GM19468 (cell line): ENCODE measurements around the gene CARS1.
"Not testable (repeated sequence)": the region's sequence is repeated elsewhere in the genome, so short reads cannot be mapped to it uniquely, and the experiment has no call there.

Experiments used
- ATAC-seq: cut with Tn5 transposase; IDR thresholded peaks from one replicate; pipeline ENCODE4 v1.9.1; 2021; ENCODE audit warnings: mild to moderate bottlenecking, moderate library complexity, moderate number of reproducible peaks; ENCODE audit not compliant: unreplicated experiment; ENCODE audit errors: extremely low read depth

The CARS1 gene

DNA sequence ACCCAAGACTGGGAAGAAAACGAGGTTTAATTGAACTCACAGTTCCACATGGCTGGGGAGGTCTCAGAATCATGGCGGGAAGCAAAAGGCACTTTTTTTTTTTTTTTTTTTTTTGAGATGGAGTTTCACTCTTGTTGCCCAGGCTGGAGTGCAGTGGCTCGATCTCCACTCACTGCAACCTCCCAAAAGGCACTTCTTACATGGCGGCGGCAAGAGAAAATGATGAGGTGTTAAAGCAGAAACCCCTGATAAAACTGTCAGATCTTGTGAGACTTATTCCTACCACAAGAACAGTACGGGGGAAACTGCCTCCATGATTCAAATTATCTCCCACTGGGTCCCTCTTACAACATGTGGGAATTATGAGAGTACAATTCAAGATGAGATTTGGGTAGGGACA lies 7.5 kb upstream of the CARS1 start:
- ATAC-seq = not testable (repeated sequence)

- not testable (repeated sequence) for ATAC-seq
Measured at GRCh38 chr11:3063876-3064275, 6.7 kb upstream of the CARS1 start.

DNA sequence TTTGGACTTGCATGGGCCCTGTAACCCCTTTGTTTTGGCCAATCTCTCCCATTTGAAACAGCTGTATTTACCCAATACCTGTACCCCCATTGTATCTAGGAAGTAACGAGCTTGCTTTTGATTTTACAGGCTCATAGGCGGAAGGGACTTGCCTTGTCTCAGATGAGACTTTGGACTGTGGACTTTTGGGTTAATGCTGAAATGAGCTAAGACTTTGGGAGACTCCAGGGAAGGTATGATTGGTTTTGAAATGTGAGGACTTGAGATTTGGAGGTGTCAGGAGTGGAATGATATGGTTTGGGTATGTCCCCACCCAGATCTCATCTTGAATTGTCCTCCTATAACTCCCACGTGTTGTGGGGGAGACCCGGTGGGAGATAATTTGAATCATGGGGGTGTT lies 6.2 kb upstream of the CARS1 start:
- ATAC-seq = not testable (repeated sequence)

GRCh38 chr11:3060436-3061025 lies 3.3 kb upstream of the CARS1 start:
- ATAC-seq = no peak

GRCh38 chr11:3058753-3059664 lies 1.8 kb upstream of the CARS1 start:
- ATAC-seq = no peak

- ATAC-seq = no peak
Measured at GRCh38 chr11:3056296-3057068, 741 bp downstream of the CARS1 start.

GRCh38 chr11:3055891-3056290 lies 1.3 kb downstream of the CARS1 start:
- no peak for ATAC-seq

DNA sequence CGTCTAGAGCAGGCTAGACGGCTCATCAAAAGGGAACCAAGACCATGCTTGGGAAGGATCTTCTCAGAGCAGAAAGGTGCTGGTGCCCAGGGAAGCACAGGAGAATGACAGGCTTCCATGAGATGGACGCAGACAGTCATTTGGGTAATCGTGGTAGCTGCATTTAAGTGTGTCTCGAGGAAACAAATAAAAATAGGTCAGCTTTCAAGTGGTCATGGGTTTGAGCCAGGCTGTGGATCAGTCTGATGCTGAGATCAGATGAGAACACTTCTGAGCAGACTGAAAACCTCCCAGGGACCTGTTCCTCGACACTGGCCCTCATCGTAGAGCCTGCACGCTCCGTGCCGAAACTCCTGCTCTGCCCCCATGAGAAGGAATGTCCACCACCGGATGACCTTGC lies 4.7 kb downstream of the CARS1 start:
- ATAC-seq = no peak

- ATAC-seq = no peak
Measured at GRCh38 chr11:3052109-3052479, 5.1 kb downstream of the CARS1 start.

GRCh38 chr11:3051196-3052108 lies 5.8 kb downstream of the CARS1 start:
- no peak for ATAC-seq

DNA sequence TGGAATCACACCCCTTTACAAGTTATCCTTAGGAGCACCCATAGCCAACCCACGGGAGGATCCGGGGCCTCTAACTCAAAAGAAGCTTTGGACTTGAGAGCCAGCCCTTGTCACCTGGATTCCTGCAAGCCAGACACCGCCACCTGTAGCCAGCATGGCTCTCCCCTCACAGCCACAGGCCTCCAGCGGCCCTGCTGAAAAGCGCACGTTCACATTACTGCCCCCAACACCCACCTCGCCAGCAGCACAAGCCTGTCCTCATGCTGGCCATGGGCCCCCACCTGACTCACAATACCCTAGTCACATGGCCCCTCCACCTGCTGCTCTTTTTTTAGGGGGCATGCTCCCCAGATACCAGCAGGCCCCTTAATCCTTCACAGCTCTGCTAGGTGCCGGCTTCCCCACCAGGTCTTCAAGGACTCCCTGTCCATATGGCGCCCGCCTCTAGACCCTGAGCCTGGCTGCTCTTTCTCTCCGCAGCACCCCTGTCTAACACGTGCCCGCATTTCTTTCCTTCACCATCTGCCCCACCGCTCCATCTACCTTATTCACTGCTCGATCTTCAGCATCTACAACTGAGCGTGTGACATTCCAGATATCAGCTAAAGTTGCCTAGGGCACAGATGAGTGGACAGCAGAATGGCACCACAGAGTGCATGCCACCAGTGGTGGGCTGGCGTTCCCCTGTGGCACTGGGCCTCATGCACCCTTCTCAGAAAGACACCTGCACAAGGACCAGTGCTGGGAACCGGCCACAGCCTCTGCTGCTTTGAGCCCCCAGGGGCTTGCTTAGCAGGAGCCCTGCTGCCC lies 6.6 kb downstream of the CARS1 start:
- ATAC-seq = no peak

DNA sequence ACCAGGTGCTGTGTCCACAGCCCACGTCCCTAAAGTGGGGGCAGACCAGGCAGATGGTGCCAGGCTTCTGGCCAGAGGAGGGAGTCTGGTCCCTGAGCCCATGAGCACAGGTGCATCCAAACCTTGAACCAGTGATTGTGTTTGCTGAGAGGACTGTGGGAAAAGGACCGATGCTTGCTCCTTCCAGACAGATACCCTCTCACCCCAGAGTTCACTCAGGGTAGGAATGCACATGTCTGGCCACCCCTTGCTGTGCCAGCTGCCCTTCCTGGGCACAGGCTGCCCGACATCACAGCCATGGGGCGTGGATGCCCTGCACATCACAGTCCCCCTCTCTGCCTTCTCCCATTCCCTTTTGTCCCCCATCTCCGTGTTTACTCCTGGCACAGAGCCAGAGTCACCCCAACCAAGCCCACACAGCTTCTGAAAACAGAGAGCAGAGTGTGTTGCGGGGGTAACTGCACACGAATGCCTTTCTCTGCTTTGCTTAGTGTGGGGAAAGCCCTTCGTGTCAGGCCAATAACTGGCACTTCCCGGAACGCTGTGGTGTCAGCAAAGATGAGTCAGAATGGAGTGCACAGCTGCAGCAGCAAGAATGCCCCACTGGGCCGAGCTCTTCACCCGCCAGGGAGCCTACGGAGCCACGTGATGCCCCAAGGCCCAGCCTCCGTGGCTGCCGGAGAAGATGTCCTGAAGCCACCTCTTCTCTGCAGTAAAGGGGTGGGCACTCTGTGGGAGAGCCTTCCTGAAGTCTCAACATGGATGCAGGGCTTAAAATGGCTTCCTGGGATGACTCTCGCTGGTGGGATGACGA lies 7.6 kb downstream of the CARS1 start:
- peak; percentile 88 for ATAC-seq

GRCh38 chr11:3047637-3048036 lies 9.6 kb downstream of the CARS1 start:
- ATAC-seq = no peak

GRCh38 chr11:3046641-3047040 lies 10.6 kb downstream of the CARS1 start:
- no peak for ATAC-seq

- ATAC-seq = no peak
Measured at GRCh38 chr11:3046190-3046589, 11.0 kb downstream of the CARS1 start.

DNA sequence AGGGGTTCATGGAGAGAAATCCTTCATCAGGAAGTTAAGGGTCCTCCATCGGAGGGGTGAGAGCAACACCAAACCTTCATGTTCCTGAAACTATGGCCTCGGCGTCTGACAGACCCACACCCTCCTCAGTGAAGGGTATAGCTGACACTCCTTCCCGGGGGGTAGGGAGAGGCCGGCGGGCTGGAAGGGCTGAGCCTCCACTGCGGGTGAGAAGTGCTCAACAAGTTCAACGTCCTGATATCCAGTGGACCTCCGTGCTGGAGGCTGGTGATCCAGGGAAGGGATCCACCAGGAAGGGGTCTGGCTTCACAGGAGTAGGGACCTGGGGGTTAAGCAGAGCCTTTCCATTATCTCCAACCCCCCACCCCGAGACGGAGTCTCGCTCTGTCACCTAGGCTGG lies 12.3 kb downstream of the CARS1 start:
- no peak for ATAC-seq

DNA sequence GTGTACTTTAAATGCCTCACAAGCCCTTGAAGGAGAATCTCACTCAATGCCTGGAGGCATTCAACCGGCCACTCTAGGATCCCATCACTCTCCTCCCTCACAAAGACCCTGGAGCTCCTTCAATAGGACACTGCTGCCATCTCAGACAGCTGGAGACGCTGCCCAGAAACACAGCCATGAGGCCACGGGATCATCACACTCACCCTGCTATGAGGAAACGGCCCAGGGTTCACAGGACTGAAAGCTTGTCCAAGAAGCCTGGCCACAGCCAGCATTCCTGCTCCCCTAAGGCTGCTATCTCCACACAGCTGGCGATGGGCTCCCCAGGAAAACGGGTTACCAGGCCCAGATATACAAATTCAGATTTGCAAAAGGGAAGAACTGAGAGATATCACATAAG lies 13.2 kb downstream of the CARS1 start:
- ATAC-seq = no peak

- ATAC-seq = no peak
Measured at GRCh38 chr11:3043315-3043871, 13.8 kb downstream of the CARS1 start.
